NCI-H345 treated with DMSO at 0.1 percent for 48 hours (cell line): ENCODE measurements around the gene GRK5.

Experiments
- DNase-seq: peaks from one replicate; lab custom pipeline; 2025; ENCODE audit not compliant: unreplicated experiment; lab: John Stamatoyannopoulos, UW

Gene GRK5

DNA sequence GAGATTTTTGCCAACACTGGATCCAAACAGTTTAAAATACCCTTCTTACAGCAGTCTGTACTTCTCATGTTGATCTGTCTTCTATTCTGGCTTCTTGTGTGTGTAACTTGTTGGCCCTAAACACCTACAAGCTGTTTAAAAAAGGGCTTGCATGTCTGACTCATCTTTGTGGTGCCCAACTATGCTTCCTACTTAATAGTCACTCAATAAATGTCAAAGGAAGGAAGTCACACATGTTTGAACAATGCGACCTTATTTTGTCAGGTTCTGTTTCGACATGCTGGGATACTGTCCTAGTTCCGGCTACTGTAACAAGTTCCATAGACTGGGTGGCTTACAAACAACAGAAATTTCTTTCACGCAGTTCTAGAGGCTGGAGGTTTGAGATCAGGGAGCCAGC, 9.4 kb upstream of the GRK5 start:
- DNase-seq, result no peak

- no peak for DNase-seq
Measured at GRCh38 chr10:119198438-119198837, 8.9 kb upstream of the GRK5 start.

GRCh38 chr10:119199231-119199992, 8.0 kb upstream of the GRK5 start:
- DNase-seq, result peak; percentile 12

DNA sequence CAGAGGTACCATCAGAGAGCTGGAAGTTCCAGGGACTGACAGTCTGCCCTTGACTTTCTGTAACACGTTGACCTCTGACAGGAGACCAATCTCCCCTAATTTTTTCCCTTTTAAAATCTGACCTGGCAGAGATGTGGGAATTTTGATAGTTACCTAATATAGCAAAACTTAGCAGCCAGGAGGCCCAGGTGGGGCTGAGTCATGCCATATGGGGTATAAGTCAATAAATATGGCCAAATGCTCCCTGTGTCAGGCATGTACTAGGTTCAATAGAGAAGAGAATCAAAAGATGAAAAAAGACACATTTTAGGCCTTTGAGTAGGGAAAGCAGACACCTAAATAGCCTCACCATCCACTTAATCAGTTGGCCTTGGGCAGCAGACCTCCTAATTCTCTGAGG, 6.1 kb upstream of the GRK5 start:
- no peak for DNase-seq

GRCh38 chr10:119203006-119203405, 4.4 kb upstream of the GRK5 start:
- no peak for DNase-seq

DNA sequence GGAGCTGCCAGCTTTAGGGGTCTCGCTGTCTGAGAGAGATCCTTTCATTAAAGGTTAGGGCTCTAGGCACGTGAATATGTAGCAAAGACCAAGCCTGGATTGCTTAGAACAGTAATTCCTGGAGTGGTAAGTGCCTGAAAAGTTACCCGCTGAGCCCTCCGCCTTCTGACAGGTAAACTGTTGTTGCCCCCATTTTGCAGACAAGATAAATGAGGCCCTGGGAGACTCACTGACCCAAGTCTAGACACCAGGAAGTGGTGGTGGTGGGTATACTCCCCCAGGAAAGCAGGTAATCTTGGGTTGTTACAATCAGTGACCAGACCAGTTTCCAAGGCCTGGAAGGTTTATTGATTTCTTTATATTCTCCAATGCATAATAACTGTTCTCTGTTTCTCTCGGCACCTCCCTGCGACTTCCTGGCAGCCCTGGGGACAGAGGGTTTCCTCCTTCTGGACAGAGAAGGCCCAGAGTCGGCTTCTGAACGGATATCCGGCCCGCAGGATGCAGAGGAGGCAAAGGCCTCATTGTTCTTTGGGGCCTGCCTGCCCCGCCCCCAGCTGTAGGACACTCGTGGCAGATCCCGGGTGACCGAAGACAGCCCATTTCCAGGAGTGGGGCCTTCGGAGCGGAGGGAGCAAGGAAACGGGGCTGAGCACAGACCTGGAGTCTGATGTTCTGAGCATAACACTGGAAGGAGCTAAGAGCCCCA, 1.3 kb upstream of the GRK5 start:
- no peak for DNase-seq

DNA sequence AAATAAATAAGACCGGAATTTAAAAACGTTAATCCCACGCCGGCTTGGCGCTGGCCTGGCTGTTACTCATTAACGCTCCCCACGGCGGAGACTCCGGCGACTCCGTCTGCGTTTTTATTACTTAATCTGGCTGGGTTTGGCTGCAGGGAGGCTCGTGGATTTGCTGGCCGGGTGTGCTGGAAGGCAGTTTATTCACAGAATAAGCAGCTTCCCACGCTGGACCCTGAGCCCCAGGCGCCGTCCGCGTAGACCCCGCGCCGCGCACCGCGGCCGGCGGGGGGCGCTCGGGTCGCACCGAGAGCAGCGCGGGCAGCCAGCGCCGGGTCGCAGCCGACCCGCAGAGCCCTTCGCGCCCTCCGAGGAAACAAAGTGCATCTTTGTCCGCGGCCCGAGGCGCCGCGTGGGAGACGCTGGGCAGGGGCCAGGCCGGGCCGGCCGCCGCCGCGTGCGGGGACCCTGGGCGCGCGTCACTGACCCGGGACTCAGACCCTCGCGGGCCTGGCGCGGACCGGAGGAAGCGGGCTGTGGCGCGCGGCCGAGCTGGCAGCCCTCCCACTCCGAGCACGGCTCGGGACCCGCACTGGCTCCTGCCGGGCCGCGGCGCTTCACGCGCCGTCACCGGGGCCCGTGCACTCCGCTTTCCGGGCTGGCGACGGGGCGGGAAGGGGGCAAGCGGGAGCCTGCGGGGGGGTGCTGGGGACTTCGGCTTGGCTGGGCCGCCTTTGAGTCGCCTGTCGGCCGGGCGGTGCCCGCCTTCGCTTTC, 587 bp upstream of the GRK5 start:
- DNase-seq, result peak; percentile 9

DNA sequence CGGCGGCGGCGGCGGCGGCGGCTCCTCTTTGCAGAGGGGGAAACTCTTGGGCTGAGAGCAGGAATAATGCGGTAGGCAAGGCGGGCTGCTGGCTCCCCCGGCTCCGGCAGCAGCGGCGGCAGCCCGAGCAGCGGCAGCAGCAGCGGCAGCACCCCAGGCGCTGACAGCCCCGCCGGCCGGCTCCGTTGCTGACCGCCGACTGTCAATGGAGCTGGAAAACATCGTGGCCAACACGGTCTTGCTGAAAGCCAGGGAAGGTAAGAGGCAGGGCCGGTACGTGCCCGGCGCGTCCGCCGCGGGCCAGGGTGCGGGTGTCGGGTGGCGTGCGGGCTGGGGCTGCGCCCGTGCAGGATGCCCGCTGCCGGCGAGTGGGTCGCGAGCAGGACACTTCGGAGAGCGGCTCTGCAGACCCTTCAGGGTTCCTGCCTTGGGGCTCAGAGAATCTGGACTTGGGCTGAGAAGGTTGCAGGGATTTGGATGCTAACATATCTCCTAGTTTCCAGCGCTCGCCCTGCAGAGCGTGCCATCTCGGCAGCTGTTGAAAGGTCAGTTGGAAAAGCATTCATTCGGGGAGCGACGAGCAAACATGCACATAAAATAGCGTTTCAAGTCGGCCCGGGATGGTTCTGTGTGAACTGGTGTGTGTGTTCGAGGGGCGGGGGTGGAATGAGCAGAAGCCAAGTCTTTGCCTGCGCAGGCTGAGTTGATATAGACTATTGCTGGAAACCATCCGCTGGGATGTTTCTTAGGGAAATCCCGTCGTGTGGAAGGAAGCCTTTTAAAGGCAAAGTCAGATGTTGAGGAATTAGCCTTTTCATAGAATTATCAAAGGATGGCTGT, 562 bp downstream of the GRK5 start:
- no peak for DNase-seq

DNA sequence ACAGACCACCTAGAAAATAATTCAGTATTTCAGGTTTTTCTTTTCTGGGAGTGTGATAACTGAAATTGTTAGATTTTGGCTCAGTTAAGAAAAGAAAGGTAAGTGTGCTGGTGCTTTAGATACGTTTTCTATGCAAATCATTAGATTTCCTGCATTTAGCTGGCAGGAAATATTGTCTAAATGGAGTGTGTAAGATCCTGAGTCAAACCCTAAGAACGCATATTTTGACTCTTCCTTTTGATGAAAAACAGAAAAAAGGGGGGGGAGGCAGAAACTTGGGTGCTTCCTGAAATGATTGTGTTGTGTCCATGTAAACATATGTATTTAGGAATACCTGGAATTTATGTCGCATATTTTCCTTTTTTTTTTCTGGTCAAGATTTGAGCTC, 1.2 kb downstream of the GRK5 start:
- no peak for DNase-seq

GRCh38 chr10:119209035-119209735, 1.8 kb downstream of the GRK5 start:
- peak; percentile 13 for DNase-seq

- no peak for DNase-seq
Measured at GRCh38 chr10:119209736-119210355, 2.5 kb downstream of the GRK5 start.

- DNase-seq, result no peak
Measured at GRCh38 chr10:119210633-119211032, 3.3 kb downstream of the GRK5 start.

DNA sequence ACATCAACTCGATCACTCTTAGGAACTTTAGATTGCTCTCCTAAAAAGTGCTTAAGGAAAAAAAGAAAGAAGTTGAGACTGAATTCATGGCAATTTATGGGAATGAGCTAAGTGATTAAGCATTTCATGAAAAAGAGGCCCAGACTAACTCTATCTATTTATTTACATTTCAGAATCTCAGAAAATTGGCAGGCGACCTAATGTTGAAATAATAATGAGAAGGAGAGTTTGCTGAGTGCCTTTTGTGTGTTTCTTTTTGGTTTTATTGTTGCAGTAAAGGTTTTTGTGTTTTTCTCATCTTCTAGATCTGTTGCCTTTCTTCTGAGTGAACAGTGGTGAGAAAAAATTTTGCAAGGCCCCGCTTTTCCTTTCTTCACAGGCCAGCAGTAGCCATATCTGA, 3.8 kb downstream of the GRK5 start:
- DNase-seq, result no peak

- DNase-seq, result no peak
Measured at GRCh38 chr10:119211625-119212441, 4.5 kb downstream of the GRK5 start.

DNA sequence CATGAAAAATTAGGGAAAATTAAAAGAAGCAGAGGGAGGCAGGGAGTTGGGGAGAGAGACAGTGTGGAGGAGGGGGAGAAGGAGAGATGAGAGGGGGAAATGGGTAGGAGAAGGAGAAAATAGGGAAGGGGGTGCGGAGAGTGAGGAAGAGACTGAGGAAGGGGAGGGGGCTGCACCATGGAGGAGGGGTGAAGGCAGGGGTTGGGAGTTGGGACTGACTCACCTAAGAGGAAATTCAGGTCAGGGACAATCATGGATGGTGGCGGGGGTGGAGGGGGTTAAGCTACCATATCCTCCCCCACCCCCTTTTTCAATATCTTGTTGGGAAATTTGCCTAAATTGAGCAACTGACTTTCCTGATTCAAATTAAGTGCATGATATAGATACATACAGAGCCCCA, 8.0 kb downstream of the GRK5 start:
- no peak for DNase-seq

GRCh38 chr10:119216127-119216526, 8.8 kb downstream of the GRK5 start:
- DNase-seq, result no peak

- no peak for DNase-seq
Measured at GRCh38 chr10:119217401-119217800, 10.0 kb downstream of the GRK5 start.

GRCh38 chr10:119217991-119218490, 10.7 kb downstream of the GRK5 start:
- DNase-seq, result no peak

DNA sequence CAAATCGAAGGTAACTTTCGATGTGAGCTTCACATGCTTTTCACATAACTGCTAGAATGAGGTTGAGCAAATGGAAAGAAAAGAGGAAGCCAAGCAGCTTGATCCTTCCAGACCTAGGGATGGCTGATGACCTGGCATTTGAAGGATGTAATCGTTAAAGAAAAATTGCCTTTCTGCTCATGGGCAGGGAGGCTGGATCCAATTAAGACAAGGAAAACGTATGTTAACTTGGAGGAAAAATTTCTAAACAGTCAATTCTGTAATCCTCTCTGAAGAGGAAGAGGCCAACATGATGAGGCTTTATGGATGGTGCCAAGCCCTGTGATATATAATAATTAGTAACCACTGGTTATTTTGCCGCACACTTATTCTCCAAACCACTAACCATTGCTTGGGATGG, 12.5 kb downstream of the GRK5 start:
- no peak for DNase-seq
